Small intestine (tissue), 7 donors: ENCODE data around the gene TRIOBP. TPM values are rescaled to one million over a fixed set of nuclear protein-coding genes. Genes with fewer than 3 reads are reported as not detected.

ENCODE experiments used
- DNase-seq, 2 donors: peaks; one replicate each; pipeline versions ENCODE4 v3.0.0 to v3.0.0-alpha.2; 2013
- FAIRE-seq: peaks from 2 replicates; lab custom pipeline; 2012; peaks lifted over from hg19 to GRCh38; lab: Jason Lieb, UNC
- H3K27ac ChIP-seq, 3 donors: one replicate each; pipeline ENCODE4 v1.5.1; 2013; ENCODE audit warnings: low read length in 2 of 3, mild to moderate bottlenecking in 2 of 3, control low read depth in 1 of 3, inconsistent platforms in 1 of 3, low read depth in 1 of 3, moderate library complexity in 1 of 3
- H3K27me3 ChIP-seq, 3 donors: one replicate each; pipeline ENCODE4 v1.6.1; 2013; ENCODE audit warnings: low read length in 3 of 3, inconsistent platforms in 1 of 3; ENCODE audit not compliant: control insufficient read depth in 3 of 3, insufficient read depth in 3 of 3
- H3K36me3 ChIP-seq, 3 donors: one replicate each; pipeline ENCODE4 v1.6.1; 2013; ENCODE audit warnings: low read length in 3 of 3, inconsistent platforms in 1 of 3, low read depth in 1 of 3, mild to moderate bottlenecking in 1 of 3, moderate library complexity in 1 of 3; ENCODE audit not compliant: control insufficient read depth in 3 of 3, insufficient read depth in 2 of 3
- H3K4me1 ChIP-seq, 3 donors: one replicate each; pipeline ENCODE4 v1.6.1; 2013; ENCODE audit warnings: low read length in 2 of 3, inconsistent platforms in 1 of 3, low read depth in 1 of 3, mild to moderate bottlenecking in 1 of 3, moderate library complexity in 1 of 3; ENCODE audit not compliant: control insufficient read depth in 3 of 3, insufficient read depth in 2 of 3
- H3K4me3 ChIP-seq, 3 donors: one replicate each; pipeline ENCODE4 v1.5.1; 2013; ENCODE audit warnings: low read length in 3 of 3, control low read depth in 1 of 3, inconsistent platforms in 1 of 3, low read depth in 1 of 3, mild to moderate bottlenecking in 1 of 3, moderate library complexity in 1 of 3
- H3K9me3 ChIP-seq, 2 donors: one replicate each; pipeline ENCODE4 v1.6.1; 2013; ENCODE audit warnings: low read depth in 1 of 2, low read length in 1 of 2; ENCODE audit not compliant: control insufficient read depth in 2 of 2, insufficient read depth in 1 of 2
- WGBS, 3 donors: extraction: QIAGEN DNeasy Blood & Tissue Kit; methylation state at CpG; one replicate each; pipeline ENCODE4 v1.1.7; 2013; 5-methylcytosine and 5-hydroxymethylcytosine counted together
- polyA plus RNA-seq, 4 donors: library from polyadenylated mRNA; stranded (reverse) in 3 of 4; unstranded in 1 of 4; fragments of 200-250 nt in 3 of 4; fragments of 120-200 nt in 1 of 4; gene quantifications; one replicate each; pipeline versions ENCODE4 v1.2.1 to v1.2.3, GENCODE V29; 2013
- donor health status: healthy with polysubstance abuse.
- donor health status: control.
- donor health status: control.
- donor health status: Bipolar disorder and iron deficiency.
- donor health status: healthy.

TRIOBP gene
- polyA plus RNA-seq, 4 donors, result 20.4 to 46.8 (median 35.2) TPM

GRCh38 chr22:37762389-37762836 is 65.6 kb downstream of the TRIOBP start:
- Histone ChIP-seq H3K4me3 (no peak overlapping the region), H3K36me3 (peaks cover 5 to 82% (median 14%) of the 10 kb centered on the region in 3 donors), H3K27me3 (no peaks in the 10 kb centered on the region), H3K4me1 (no peaks in the 10 kb centered on the region), H3K27ac (no peak overlapping the region), H3K9me3 (no peaks in the 10 kb centered on the region)
- no peak for FAIRE-seq
- no peak for DNase-seq
- 69 to 73% (median 70%) methylated on average over 10 of the region's 10 CpGs for WGBS, 3 donors

GRCh38 chr22:37763012-37763411 is 66.2 kb downstream of the TRIOBP start:
- Histone ChIP-seq H3K9me3 (no peaks in the 10 kb centered on the region), H3K4me3 (no peak overlapping the region), H3K27me3 (no peaks in the 10 kb centered on the region), H3K27ac (no peak overlapping the region), H3K4me1 (no peaks in the 10 kb centered on the region), H3K36me3 (peaks cover 5 to 82% (median 10%) of the 10 kb centered on the region in 3 donors)
- WGBS, 3 donors, result 92 to 99% (median 94%) methylated on average over 9 of the region's 9 CpGs
- DNase-seq (no peak), FAIRE-seq (no peak)

DNA sequence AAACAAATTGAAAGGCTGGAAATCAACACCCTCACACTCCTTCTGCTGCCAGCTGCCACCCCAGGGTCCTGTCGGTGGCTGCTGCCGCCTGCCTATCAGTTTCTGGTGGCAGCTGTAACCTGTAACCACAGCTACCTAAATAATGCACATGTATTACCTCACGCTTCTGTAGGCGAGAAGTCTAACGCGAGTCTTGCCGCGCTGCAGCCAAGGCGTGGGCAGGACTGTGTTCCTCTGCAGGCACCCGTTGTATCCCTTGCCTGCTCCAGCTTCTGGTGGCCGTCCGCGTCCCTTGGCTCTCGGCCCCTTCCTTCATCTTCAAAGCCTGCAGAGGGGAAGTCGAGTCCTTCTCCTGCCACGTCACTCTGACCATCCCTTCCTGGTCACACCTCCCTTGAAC is 66.8 kb downstream of the TRIOBP start:
- FAIRE-seq (no peak), DNase-seq (no peak)
- no peak overlapping the region for H3K4me3 ChIP-seq
- no peaks in the 10 kb centered on the region for H3K27me3 ChIP-seq
- H3K4me1 ChIP-seq, result no peaks in the 10 kb centered on the region
- peaks cover 5 to 82% (median 10%) of the 10 kb centered on the region in 3 donors for H3K36me3 ChIP-seq
- H3K27ac ChIP-seq, result no peak overlapping the region
- WGBS, 3 donors, result 91 to 92% (median 91%) methylated on average over 16 of the region's 16 CpGs
- no peaks in the 10 kb centered on the region for H3K9me3 ChIP-seq

GRCh38 chr22:37764622-37765021 is 67.8 kb downstream of the TRIOBP start:
- Histone ChIP-seq H3K4me1 (no peaks in the 10 kb centered on the region), H3K27ac (no peak overlapping the region), H3K4me3 (no peak overlapping the region), H3K27me3 (no peaks in the 10 kb centered on the region), H3K9me3 (no peaks in the 10 kb centered on the region), H3K36me3 (peaks cover 0 to 82% (median 4%) of the 10 kb centered on the region in 3 donors)
- DNase-seq (no peak), FAIRE-seq (no peak)
- WGBS, 3 donors, result 85 to 90% (median 86%) methylated on average over 6 of the region's 6 CpGs

DNA sequence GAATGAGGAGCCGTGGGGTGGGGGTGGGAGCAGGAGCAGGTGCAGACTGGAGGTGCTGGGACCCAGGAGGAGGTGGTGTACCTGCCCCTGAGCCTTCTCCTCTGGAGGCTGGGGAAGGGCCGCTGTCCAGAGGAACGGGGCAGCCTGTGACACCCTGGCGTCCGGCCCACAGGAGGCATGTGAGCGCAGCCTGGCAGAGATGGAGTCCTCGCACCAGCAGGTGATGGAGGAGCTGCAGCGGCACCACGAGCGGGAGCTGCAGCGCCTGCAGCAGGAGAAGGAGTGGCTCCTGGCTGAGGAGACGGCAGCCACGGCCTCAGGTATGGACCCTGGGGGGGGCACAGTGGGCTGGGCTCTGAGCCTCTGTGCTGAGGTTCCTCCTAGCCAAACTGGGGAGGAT is 68.7 kb downstream of the TRIOBP start:
- DNase-seq, result no peak
- Histone ChIP-seq H3K4me1 (no peaks in the 10 kb centered on the region), H3K4me3 (no peak overlapping the region), H3K36me3 (peaks cover 0 to 87% (median 4%) of the 10 kb centered on the region in 3 donors), H3K9me3 (no peaks in the 10 kb centered on the region), H3K27me3 (no peaks in the 10 kb centered on the region), H3K27ac (no peak overlapping the region)
- 86 to 91% (median 90%) methylated on average over 13 of the region's 13 CpGs for WGBS, 3 donors
- no peak for FAIRE-seq

DNA sequence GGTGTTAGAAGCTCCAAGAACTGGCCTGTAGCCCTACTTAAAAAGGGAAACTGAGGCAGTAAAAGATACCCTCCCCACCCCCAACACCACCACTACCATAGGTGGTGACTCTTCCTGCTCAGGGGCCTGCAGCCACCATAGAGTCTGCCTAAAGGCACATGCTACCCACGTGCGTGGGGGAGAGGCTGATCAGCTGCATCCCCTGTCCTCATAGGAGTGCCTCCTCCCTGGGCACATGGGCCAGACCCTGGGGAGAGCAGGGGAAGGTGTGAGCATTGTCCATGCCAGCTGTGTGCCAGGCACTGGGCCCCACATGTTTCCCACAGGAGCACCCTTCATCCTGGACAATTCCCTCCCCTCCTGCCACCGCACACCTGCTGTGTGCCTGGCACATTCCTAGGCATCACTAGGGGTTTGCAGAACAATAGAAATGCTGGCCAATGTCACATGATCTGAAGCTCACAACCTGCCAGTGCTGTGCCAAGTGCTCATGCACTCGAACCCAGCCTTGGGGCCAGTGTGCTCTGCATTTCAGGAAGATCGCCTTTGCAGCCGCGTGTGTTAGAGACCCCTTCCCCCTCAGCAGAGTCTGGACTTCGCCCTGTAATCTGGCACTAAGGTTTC is 69.2 kb downstream of the TRIOBP start:
- no peak for FAIRE-seq
- H3K4me3 ChIP-seq, result no peak overlapping the region
- no peak overlapping the region for H3K27ac ChIP-seq
- 70 to 78% (median 75%) methylated on average over 8 of the region's 8 CpGs for WGBS, 3 donors
- DNase-seq, result no peak
- no peaks in the 10 kb centered on the region for H3K4me1 ChIP-seq
- H3K9me3 ChIP-seq, result no peaks in the 10 kb centered on the region
- H3K27me3 ChIP-seq, result no peaks in the 10 kb centered on the region
- H3K36me3 ChIP-seq, result peaks cover 0 to 85% (median 4%) of the 10 kb centered on the region in 3 donors

GRCh38 chr22:37768273-37768672 is 71.4 kb downstream of the TRIOBP start:
- Histone ChIP-seq H3K4me1 (no peaks in the 10 kb centered on the region), H3K4me3 (no peak overlapping the region), H3K27me3 (no peaks in the 10 kb centered on the region), H3K27ac (no peak overlapping the region), H3K9me3 (no peaks in the 10 kb centered on the region), H3K36me3 (peaks cover 4 to 85% (median 9%) of the 10 kb centered on the region in 3 donors)
- FAIRE-seq (no peak), DNase-seq (no peak)
- 94 to 97% (median 97%) methylated on average over 3 of the region's 3 CpGs for WGBS, 3 donors

GRCh38 chr22:37769056-37769455 is 72.2 kb downstream of the TRIOBP start:
- no peak overlapping the region for H3K4me3 ChIP-seq
- no peaks in the 10 kb centered on the region for H3K4me1 ChIP-seq
- WGBS, 3 donors, result 94 to 97% (median 97%) methylated on average over 18 to 24 of the region's 24 CpGs
- no peaks in the 10 kb centered on the region for H3K27me3 ChIP-seq
- H3K9me3 ChIP-seq, result no peaks in the 10 kb centered on the region
- H3K36me3 ChIP-seq, result peaks cover 4 to 86% (median 9%) of the 10 kb centered on the region in 3 donors
- DNase-seq (no peak), FAIRE-seq (no peak)
- no peak overlapping the region for H3K27ac ChIP-seq

GRCh38 chr22:37771081-37771480 is 74.2 kb downstream of the TRIOBP start:
- Histone ChIP-seq H3K9me3 (no peaks in the 10 kb centered on the region), H3K27ac (no peak overlapping the region), H3K36me3 (peaks cover 4 to 89% (median 9%) of the 10 kb centered on the region in 3 donors), H3K4me1 (no peaks in the 10 kb centered on the region), H3K27me3 (no peaks in the 10 kb centered on the region), H3K4me3 (no peak overlapping the region)
- FAIRE-seq, result no peak
- DNase-seq, result no peak
- WGBS, 3 donors, result 54 to 62% (median 60%) methylated on average over 4 of the region's 4 CpGs
